ENCODE measurements around the gene NFYC.
A peak's percentile ranks its signal among the peaks of the same experiment; 100 is the strongest.

Gene NFYC

GRCh38 chr1:40798366-40799281 is 107.1 kb downstream of the NFYC start:
- no peak for DNase-seq (ENCODE audit: low spot score)

DNA sequence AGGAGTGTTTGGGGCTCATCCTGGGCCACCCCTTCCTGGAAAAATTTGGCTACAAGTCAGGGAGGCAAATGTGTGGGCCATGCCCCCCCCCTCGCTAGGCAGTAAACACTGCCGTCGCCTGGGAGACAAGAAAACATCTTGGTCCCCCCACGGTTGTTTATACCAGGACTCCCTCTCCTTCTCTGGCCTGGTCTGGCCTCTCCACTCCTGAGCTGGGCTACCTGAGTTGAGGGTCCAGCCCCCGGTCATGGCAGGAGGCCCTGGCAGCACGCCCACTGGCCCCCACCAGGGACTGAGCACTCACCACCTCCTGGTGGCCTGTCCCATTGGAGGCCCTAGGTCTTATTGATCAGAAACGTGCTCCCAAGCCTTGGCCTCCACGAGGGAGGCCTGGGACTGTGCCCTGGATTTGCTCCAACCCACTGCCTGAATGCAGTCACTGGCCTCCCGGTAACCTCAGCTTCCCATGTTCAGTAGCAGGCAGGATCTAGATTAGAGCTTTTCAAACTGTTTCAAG is 107.9 kb downstream of the NFYC start:
- DNase-seq (ENCODE audit: low spot score), result no peak

GRCh38 chr1:40801742-40802077 is 110.2 kb downstream of the NFYC start:
- DNase-seq (ENCODE audit: low spot score), result no peak

GRCh38 chr1:40802078-40802741 is 110.7 kb downstream of the NFYC start:
- DNase-seq (ENCODE audit: low spot score), result peak; percentile 98

GRCh38 chr1:40802742-40803113 is 111.2 kb downstream of the NFYC start:
- no peak for DNase-seq (ENCODE audit: low spot score)

- DNase-seq (ENCODE audit: low spot score), result no peak
Observed at GRCh38 chr1:40803447-40803846, 111.9 kb downstream of the NFYC start.

DNA sequence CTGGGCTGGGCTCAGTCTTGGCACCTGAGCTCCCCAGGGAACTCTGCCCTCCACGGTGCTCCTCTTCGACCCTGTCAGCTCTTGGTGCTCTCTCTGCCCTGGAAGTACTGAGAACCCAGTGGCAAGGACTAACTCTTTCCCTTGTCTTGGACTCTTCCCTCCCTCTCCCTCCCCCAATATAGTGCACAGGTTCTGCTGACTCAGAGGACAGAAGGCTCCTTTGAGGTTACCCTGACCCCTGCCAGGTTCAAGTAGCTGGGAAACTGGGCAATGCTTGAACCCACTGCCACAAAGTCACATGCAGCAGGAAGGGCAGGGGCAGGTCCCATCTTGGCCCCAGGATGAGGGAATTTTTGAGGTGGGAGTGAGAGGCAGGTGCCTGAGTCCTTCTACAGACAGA is 112.4 kb downstream of the NFYC start:
- DNase-seq (ENCODE audit: low spot score), result no peak

GRCh38 chr1:40806240-40806639 is 114.7 kb downstream of the NFYC start:
- no peak for DNase-seq (ENCODE audit: low spot score)

GRCh38 chr1:40806731-40807695 is 115.5 kb downstream of the NFYC start:
- DNase-seq (ENCODE audit: low spot score), result no peak

DNA sequence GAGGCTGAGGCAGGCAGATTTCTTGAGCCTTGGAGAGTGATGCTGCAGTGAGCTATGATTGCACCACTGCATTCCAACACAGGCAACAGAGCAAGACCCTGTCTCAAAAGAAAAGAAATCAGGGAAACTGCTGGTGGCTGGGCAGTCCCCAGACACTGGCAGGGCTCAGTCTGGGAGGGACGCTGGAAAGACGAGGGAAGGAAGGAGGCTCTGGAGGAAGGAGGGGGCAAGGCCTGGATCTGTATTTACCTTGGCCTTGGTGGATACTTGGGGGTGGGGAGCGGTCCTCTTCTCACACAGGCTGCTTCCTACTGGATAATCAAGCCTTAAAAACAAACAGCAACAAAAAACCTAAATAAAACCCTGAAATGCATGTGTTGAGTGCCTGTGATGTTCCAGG is 116.5 kb downstream of the NFYC start:
- DNase-seq (ENCODE audit: low spot score), result no peak

DNA sequence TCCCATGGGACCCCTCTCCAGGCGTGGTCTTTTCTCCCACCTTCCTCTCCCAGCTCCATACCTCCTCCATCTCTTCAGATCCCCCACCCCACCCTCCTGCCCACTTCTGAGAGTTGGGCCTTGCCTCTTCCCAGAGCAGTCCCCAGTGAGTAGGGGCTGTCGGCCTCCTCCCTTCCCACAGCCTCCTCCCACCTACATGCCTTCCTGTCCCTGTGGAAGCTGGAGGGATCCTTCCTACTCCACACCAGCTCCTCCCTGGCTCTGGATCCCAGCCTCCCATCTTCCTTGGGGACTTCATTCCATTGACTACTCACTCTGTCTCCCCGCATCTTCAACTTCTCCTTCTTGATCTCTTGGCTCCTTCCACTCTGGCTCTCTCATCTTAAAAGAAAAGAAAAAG is 116.9 kb downstream of the NFYC start:
- DNase-seq (ENCODE audit: low spot score), result peak; percentile 64

GRCh38 chr1:40808909-40809308 is 117.4 kb downstream of the NFYC start:
- no peak for DNase-seq (ENCODE audit: low spot score)

DNA sequence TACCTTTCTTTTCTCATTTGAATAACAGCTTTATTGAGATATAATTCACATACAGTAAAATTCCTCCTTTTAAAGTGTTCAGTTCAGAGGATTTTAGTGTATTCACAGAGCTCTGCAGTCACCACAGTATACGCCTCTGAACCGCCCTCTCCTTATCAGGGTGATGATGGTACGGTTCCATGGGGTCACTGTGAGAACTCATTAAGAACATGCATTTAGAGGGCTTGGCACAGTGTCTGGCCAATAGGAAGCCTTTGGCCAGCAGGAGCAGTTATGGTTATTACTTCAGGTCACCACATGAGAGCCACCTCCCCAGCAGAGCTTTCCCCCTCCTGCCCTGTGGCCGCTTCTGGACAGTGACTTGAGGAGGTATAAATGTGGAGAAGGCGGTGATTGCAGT is 119.4 kb downstream of the NFYC start:
- DNase-seq (ENCODE audit: low spot score), result no peak

DNA sequence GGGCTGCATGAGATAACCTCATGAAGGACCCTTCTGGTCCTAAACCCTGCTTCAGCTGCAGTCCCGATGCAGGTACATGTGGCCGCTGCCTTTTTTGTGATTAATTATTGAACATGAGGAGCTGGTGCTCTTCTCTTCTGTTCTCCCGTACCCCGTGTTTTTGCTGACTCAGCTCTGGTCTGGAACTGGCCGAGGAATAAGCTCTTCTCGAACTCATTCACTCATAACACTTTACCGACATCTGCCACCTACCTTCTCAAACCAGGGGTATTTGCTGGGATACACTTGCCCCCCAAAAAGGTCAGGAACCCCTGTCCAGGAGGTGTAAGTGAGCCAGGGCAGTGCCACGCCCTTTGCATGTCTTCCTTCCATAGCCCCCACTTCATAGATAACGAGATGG is 123.9 kb downstream of the NFYC start:
- no peak for DNase-seq (ENCODE audit: low spot score)

- no peak for DNase-seq (ENCODE audit: low spot score)
Observed at GRCh38 chr1:40817791-40818263, 126.3 kb downstream of the NFYC start.

- DNase-seq (ENCODE audit: low spot score), result peak; percentile 58
Observed at GRCh38 chr1:40818264-40818961, 126.9 kb downstream of the NFYC start.

- no peak for DNase-seq (ENCODE audit: low spot score)
Observed at GRCh38 chr1:40819101-40819500, 127.6 kb downstream of the NFYC start.

DNA sequence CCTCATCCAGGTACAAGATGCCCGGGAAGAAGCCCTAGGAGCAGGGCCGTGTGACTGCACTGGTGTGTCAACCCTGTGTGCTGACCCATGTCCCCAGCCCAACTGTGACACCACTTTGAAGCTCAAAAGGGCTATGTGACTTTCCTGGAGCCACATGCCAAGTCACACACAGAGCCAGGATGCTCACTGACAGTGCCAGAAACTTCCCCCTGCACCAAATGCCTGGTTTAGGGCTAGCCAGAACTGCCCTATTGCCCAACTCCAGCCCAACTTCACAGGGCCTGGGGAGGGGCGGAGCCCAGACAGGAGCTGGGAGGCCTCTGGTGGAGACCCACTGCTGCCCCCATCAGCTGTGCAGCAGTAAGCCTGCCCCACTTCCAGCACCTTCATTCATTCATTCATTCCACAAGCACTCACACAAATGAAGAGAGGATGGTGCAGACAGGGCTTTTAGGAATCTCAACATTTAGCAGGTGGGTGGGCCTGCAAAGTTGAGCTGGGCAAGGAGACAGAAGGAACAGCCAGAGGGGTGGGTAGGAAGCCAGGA is 128.8 kb downstream of the NFYC start:
- no peak for DNase-seq (ENCODE audit: low spot score)
